Measurements from ENCODE around the gene ABCB6.

Gene ABCB6

DNA sequence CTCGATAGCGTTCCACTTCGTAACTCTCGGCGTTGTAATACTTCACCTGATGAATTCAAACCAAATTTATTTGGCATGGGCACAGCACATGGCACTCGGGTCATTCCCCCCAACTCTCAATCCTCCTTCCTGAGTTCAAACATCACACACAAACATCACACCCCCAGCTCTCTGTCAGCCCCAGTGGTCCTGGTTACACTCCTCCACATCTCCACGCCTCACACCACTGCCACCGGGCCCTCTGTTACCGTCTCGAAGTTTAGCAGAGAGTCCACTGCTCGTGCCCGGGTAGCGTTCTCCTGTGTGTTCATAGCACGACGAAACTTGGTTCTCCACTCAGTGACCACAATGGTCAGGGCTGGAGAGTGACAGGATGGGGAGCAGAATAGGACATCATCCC, 4.6 kb downstream of the ABCB6 start:
- TF ChIP-seq, protein P1, sequence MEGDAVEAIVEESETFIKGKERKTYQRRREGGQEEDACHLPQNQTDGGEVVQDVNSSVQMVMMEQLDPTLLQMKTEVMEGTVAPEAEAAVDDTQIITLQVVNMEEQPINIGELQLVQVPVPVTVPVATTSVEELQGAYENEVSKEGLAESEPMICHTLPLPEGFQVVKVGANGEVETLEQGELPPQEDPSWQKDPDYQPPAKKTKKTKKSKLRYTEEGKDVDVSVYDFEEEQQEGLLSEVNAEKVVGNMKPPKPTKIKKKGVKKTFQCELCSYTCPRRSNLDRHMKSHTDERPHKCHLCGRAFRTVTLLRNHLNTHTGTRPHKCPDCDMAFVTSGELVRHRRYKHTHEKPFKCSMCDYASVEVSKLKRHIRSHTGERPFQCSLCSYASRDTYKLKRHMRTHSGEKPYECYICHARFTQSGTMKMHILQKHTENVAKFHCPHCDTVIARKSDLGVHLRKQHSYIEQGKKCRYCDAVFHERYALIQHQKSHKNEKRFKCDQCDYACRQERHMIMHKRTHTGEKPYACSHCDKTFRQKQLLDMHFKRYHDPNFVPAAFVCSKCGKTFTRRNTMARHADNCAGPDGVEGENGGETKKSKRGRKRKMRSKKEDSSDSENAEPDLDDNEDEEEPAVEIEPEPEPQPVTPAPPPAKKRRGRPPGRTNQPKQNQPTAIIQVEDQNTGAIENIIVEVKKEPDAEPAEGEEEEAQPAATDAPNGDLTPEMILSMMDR (IDR thresholded peaks at IDR 0.05; ENCODE audit: low read depth, low read length, missing control alignments), result no peak
- no peak overlapping the region for H3K4me3 ChIP-seq (ENCODE audit: low read depth, low read length)
- DNase-seq (ENCODE audit: low read depth), result no peak
- in situ Hi-C loops (cut with HindIII; ENCODE audit: low sequenced_read_pairs), result no loop called here

DNA sequence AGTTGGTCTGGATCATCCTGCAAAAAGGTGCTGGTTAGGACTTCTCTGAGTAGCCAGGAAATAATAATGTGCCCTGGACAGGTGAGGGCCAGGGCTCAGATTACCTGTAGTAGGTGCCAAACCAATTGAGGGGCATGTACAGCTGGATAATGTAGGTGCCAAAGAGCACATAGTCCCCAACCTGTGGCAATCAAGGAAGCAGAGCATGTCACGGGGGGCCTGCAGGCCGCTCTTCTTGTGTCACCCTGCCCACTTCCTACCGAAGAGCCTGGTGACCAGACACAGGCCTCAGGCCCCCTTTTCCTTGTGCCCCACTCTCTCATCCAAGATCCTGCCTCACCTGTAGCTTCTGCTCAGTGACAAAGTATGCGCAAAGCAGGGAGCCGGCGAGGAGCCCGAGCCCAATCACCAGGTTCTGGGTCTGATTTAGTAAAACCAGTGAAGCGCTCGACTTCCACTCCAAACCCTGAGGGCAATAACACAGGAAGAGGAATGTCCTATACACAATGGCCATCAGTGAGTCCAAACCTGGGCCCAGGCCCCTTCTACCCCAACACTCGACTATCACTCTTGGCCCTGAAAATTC, 5.2 kb downstream of the ABCB6 start:
- in situ Hi-C loops (cut with HindIII; ENCODE audit: low sequenced_read_pairs), result no loop called here
- TF ChIP-seq, protein P1 (IDR thresholded peaks at IDR 0.05; ENCODE audit: low read depth, low read length, missing control alignments), result no peak
- DNase-seq (ENCODE audit: low read depth), result no peak
- no peak overlapping the region for H3K4me3 ChIP-seq (ENCODE audit: low read depth, low read length)

DNA sequence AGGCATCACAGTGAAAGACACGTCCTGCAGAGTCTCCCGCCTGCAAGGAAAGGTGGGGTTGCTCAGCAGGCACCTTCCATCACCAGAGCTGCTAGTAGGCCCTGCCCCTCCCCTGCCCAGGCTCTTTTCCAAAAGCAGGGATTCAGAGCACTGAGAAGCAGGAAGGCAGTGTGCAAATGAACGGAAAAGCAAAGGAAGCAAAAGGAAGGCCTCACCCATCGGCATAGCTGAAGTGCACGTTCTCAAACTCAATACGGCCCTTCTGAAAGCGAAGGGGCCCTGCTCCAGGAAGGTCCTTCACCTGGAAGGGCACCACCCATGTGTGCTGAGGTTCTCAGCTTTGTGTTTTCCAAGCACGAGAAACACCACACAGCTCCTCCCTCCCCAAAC, 5.7 kb downstream of the ABCB6 start:
- TF ChIP-seq, protein P1 (IDR thresholded peaks at IDR 0.05; ENCODE audit: low read depth, low read length, missing control alignments), result no peak
- DNase-seq (ENCODE audit: low read depth), result no peak
- no peak overlapping the region for H3K4me3 ChIP-seq (ENCODE audit: low read depth, low read length)
- in situ Hi-C loops (cut with HindIII; ENCODE audit: low sequenced_read_pairs), result no loop called here

DNA sequence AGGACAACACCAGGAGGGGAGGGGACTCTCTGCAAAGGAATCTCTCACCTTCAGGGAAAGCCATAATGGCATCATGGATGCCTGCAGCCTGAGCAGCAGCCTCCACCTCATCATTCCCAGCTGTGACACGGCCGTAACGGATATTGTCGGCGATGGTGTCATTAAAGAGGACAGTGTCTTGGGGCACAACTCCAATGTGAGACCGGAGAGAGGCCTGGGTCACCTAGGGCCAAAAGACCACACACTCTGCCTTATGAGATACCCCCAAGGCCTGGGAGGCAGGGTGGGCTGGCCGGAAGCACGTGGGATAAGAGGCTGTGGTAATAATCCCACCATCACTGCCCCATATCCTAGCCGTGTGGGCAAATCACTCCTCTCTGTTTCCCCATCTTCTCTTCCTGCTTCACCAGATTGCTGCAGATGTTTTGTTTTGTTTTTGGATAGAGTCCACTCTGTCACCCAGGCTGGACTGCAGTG, 7.8 kb downstream of the ABCB6 start:
- in situ Hi-C loops (cut with HindIII; ENCODE audit: low sequenced_read_pairs), result no loop called here
- TF ChIP-seq, protein P1 (IDR thresholded peaks at IDR 0.05; ENCODE audit: low read depth, low read length, missing control alignments), result no peak
- H3K4me3 ChIP-seq (ENCODE audit: low read depth, low read length), result no peak overlapping the region

DNA sequence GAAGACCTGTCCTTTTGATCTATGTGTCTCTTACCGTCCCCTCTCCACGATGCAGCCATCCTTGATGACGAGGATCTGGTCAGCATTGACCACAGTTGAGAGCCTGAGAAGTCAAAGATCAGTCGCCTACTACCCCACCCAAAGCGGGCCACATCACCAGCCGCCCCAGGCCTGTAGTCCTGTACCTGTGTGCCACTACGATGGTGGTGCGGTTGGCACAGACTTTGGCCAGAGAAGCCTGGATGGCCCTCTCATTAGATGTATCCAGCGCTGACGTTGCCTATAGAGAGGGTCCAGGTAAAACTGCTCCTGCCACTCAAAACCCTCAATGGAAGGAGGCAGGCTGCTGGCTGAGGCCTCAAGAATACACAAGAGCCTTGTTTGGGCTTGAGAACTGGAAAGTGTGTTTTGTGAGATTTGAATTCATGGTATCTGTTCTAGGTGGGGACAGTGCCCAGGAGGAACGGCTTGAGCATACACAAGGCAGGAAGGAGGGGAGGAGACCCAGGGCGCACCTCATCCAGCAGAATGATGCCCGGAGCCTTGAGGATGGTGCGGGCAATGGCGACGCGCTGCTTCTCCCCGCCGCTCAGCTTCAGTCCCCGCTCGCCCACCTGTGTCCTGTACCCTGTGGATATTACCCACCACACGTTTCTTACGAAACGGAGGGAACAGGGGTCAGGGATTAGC, 8.4 kb downstream of the ABCB6 start:
- no peak overlapping the region for H3K4me3 ChIP-seq (ENCODE audit: low read depth, low read length)
- in situ Hi-C loops (cut with HindIII; ENCODE audit: low sequenced_read_pairs), result no loop called here

More for the DNA sequence above, 7.8 kb downstream of the ABCB6 start:
- DNase-seq (ENCODE audit: low read depth), result no peak

DNA sequence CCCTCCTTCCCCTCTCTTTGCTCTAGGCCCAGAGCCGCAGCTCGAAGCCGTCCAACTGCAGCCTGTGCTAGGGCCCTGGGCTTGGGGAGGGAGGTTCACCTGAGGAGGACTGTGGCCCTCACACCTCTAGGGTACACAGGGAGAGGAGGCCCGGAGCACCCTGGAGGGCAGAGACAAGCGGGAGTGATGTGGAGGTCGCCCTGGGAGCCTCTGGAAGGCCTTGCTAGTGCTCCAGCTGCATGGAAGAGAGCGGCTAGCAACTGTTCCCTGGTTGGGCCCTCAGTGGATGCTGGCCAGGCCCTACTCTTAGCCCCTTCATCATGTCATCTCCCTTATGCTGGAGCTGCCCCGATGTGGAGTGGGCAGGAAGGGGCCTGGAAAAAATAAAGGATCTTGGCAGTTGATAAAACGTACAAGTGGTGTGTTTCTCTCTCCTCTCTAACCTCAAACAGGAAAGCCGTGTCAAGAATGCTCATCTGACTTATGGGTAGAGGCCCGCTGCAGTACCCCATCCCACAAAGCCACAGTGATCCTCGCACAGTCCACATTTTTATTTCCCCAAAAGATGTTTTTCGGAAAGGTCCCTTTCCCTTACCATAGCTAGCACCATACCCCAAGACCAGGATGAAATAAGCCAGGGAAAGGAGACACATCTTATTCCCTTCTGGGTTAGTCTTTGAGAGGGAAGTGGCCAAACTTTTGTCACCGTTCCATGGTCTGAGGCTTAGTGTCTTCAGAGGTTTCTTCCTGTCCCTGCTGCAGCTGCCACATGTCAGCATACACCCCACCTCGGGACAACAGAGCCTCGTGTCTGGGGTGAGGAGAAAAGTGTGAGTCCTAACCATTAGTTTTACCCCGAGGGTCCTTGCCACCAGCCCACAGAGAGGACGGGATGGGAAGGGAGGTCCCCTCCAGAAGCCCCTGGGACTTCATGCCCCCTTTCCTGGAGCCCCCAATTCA, 9.2 kb downstream of the ABCB6 start:
- in situ Hi-C loops (cut with HindIII; ENCODE audit: low sequenced_read_pairs), result no loop called here
- TF ChIP-seq, protein P1 (IDR thresholded peaks at IDR 0.05; ENCODE audit: low read depth, low read length, missing control alignments), result no peak
- DNase-seq (ENCODE audit: low read depth), result no peak
- no peak overlapping the region for H3K4me3 ChIP-seq (ENCODE audit: low read depth, low read length)

More for the DNA sequence above, 8.4 kb downstream of the ABCB6 start:
- DNase-seq (ENCODE audit: low read depth), result no peak
- TF ChIP-seq, protein P1 (IDR thresholded peaks at IDR 0.05; ENCODE audit: low read depth, low read length, missing control alignments), result no peak

Data from astrocyte of the cerebellum (primary cell).